Osteocyte (in vitro differentiated cells): ENCODE data around the gene ERP27. TPM values are rescaled to one million over a fixed set of nuclear protein-coding genes. Genes with fewer than 3 reads are reported as not detected.

Source experiments
- DNase-seq: peaks from one replicate; pipeline ENCODE4 v3.0.0; 2021; ENCODE audit warnings: mixed read lengths; ENCODE audit not compliant: unreplicated experiment; ENCODE audit errors: extremely low spot score
- H3K27ac Mint-ChIP-seq: one replicate; pipeline ENCODE4 v1.8.0; 2021; ENCODE audit warnings: mild to moderate bottlenecking, mixed read lengths; ENCODE audit not compliant: unreplicated experiment
- H3K27me3 Mint-ChIP-seq: one replicate; pipeline ENCODE4 v1.8.0; 2021; ENCODE audit warnings: mixed read lengths; ENCODE audit not compliant: unreplicated experiment
- H3K36me3 Mint-ChIP-seq: one replicate; pipeline ENCODE4 v1.8.0; 2021; ENCODE audit warnings: mixed read lengths; ENCODE audit not compliant: unreplicated experiment
- H3K4me1 Mint-ChIP-seq: one replicate; pipeline ENCODE4 v1.8.0; 2021; ENCODE audit warnings: mixed read lengths; ENCODE audit not compliant: unreplicated experiment
- H3K4me3 Mint-ChIP-seq: one replicate; pipeline ENCODE4 v1.8.0; 2021; ENCODE audit warnings: mild to moderate bottlenecking, moderate library complexity, mixed read lengths; ENCODE audit not compliant: unreplicated experiment
- H3K9me3 Mint-ChIP-seq: one replicate; pipeline ENCODE4 v1.8.0; 2021; ENCODE audit warnings: mixed read lengths; ENCODE audit not compliant: unreplicated experiment
- total RNA-seq: library from RNA; stranded (reverse); gene quantifications from 2 replicates; pipeline ENCODE4 v1.2.1, GENCODE V29; 2021
- TF ChIP-seq, protein P1 (sequence below): fragments of 200-600 bp; sonication (generic); IDR thresholded peaks from 2 replicates; pipeline ENCODE4 v1.5.0; 2021; ENCODE audit warnings: antibody characterized with exemption, mild to moderate bottlenecking, moderate library complexity

Gene ERP27
- total RNA-seq, 1 donor from 2014 or later: 0.70 TPM

DNA sequence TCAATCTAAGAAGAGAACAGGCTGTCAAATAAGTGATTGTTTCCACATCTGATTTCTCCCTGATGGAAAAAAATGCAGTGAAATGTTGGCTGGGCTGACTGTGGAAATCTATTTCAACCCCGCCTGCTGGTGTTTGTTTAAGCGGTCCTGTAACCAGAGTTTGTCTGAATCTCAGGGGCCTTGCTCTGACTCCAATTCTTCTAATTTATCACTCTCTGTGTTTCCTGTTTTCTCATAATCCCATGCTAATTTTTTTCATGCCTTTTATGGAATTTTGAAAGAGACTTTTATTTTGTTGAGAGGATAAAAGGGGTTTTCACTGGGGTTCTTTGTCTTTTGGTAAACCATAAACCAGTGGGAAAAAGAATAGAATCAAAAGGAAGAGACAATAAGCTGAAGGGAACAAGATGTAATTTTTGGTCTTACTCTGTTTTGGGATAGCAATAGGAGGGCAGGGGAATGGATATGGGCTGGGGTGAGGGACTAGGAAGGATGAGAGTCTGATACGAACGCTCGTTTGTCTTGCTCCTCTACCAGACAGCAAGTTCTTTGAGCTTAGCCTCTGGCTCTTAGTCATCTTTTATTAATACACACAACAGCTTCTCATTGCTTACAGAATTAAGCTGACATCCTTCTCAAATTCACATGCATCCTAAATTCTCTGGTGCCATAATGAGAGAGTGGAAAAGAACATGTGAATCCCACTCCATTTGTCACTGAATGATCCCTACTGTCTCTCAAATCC is 44.7 kb downstream of the ERP27 start:
- no peak for DNase-seq
- H3K27me3 Mint-ChIP-seq: no peaks in the 10 kb centered on the region
- TF ChIP-seq, protein P1, sequence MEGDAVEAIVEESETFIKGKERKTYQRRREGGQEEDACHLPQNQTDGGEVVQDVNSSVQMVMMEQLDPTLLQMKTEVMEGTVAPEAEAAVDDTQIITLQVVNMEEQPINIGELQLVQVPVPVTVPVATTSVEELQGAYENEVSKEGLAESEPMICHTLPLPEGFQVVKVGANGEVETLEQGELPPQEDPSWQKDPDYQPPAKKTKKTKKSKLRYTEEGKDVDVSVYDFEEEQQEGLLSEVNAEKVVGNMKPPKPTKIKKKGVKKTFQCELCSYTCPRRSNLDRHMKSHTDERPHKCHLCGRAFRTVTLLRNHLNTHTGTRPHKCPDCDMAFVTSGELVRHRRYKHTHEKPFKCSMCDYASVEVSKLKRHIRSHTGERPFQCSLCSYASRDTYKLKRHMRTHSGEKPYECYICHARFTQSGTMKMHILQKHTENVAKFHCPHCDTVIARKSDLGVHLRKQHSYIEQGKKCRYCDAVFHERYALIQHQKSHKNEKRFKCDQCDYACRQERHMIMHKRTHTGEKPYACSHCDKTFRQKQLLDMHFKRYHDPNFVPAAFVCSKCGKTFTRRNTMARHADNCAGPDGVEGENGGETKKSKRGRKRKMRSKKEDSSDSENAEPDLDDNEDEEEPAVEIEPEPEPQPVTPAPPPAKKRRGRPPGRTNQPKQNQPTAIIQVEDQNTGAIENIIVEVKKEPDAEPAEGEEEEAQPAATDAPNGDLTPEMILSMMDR: no peak
- H3K36me3 Mint-ChIP-seq: no peaks in the 10 kb centered on the region
- H3K9me3 Mint-ChIP-seq: no peaks in the 10 kb centered on the region
- peaks cover 28% of the 10 kb centered on the region for H3K4me1 Mint-ChIP-seq
- H3K27ac Mint-ChIP-seq: peak overlapping the region; percentile 86
- no peak overlapping the region for H3K4me3 Mint-ChIP-seq

DNA sequence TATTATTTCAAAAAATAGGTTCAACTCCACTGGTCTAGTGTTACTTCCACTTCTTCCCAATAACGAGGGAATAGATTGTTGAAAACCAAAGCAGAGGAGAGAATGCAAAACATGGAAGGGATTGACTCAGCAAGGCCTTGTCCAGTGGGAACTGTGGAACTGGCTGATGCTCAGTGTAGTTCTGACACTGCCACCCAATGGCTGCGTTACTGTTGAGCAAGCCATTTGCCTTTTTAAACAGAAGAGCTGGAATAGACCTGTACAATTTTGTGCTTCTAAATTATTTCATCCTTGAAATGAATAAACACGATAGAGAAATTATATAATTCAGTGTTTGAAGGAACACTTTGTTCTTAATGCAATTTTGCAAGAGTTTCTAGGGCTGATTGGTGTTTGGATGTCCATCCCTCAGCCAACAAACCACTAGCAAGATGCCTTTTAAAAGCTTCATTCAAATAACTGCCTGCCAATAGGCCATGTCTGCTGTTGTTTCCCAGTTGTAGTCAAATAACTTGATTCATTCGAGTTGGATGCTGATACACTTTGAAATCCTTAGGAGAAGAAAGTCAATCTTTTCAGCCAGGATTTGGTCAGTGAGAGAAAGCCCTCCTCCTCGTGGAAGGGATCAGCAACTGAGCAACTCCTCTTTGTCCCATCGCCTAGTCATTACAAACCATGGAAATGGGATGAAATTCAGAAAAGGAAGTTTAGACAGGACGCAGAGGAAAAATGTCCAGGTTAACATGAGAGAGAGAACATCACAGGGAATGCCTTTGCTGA is 45.4 kb downstream of the ERP27 start:
- Mint-ChIP-seq H3K4me3 (no peak overlapping the region), H3K27me3 (no peaks in the 10 kb centered on the region), H3K27ac (peak overlapping the region; percentile 86), H3K36me3 (no peaks in the 10 kb centered on the region), H3K9me3 (no peaks in the 10 kb centered on the region), H3K4me1 (peaks cover 28% of the 10 kb centered on the region)
- TF ChIP-seq, protein P1: no peak
- no peak for DNase-seq

DNA sequence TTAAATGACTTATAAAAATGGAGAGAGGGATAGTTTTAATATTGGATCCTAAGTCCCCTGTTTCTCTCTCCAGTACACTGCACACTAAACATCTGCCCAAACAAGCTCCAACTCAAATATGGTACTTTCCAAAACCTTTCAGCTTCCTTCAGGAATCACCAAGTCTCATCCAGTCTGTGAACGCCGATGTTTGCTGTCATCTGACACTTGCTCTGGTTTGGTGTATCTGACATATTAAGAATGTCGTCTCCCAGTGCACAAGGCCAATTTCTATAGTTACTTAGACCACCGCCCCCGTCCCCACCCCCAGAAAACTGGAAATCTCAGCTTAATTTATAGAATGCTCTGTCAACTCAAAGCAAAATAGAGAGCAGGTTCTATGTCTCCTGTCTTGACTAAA is 47.6 kb downstream of the ERP27 start:
- no peaks in the 10 kb centered on the region for H3K36me3 Mint-ChIP-seq
- H3K4me1 Mint-ChIP-seq: peaks cover 17% of the 10 kb centered on the region
- no peaks in the 10 kb centered on the region for H3K27me3 Mint-ChIP-seq
- H3K4me3 Mint-ChIP-seq: no peak overlapping the region
- no peaks in the 10 kb centered on the region for H3K9me3 Mint-ChIP-seq
- H3K27ac Mint-ChIP-seq: no peak overlapping the region
- no peak for DNase-seq
- TF ChIP-seq, protein P1: no peak

DNA sequence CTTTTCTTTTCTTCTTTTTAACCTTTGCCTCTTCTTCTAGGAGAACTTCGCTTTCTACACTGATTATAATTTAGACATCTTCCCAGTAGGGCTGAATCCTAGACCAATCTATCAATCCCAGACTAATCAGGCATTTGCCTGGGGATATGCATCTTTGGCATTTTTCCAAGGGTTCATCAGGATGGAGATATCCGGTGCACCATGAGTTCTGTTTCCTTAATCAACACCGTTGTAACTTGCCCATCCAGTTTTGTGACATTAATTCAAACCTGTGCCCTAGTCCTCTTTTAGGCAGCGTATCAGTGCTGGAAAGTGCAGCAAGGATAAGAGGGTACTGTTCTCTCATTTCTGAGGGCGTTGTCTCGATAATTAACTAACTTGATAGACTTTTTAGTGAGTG is 52.1 kb downstream of the ERP27 start:
- H3K27ac Mint-ChIP-seq: no peak overlapping the region
- H3K4me3 Mint-ChIP-seq: no peak overlapping the region
- no peak for DNase-seq

More for the DNA sequence above, 52.1 kb downstream of the ERP27 start:
- Mint-ChIP-seq H3K27me3 (no peaks in the 10 kb centered on the region), H3K9me3 (no peaks in the 10 kb centered on the region), H3K4me1 (peaks cover 20% of the 10 kb centered on the region), H3K36me3 (no peaks in the 10 kb centered on the region)
- TF ChIP-seq, protein P1: no peak
